Thoracic aorta (tissue), 2 donors: ENCODE measurements around the gene NR2F1-AS1. TPM values are rescaled to one million over a fixed set of nuclear protein-coding genes. Genes with fewer than 3 reads are reported as not detected.
A peak's percentile ranks its signal among the peaks of the same experiment; 100 is the strongest.

Source experiments
- ATAC-seq: fragments of 150-250 bp; one replicate; pipeline ENCODE4 v1.8.0; 2017; ENCODE audit warnings: low read depth; ENCODE audit not compliant: insufficient number of reproducible peaks, low FRiP score
- DNase-seq: peaks from one replicate; pipeline ENCODE4 v3.0.0-alpha.2; 2020; ENCODE audit warnings: low spot score
- H3K27ac ChIP-seq, 2 donors: fragments of 200-600 bp; sonication (generic); 1 replicate in 1 of 2; 2 replicates in 1 of 2; pipeline ENCODE4 v1.5.1; 2016; ENCODE audit warnings: mild to moderate bottlenecking in 2 of 2, moderate library complexity in 2 of 2
- H3K27me3 ChIP-seq: fragments of 200-600 bp; sonication (generic); replicated peaks from 2 replicates; pipeline ENCODE4 v1.6.0; 2016; ENCODE audit warnings: mild to moderate bottlenecking; ENCODE audit not compliant: insufficient read depth
- H3K36me3 ChIP-seq: fragments of 200-600 bp; sonication (generic); one replicate; pipeline ENCODE4 v1.5.1; 2016
- H3K4me1 ChIP-seq, 2 donors: fragments of 200-600 bp; sonication (generic); 1 replicate in 1 of 2; 2 replicates in 1 of 2; pipeline versions ENCODE4 v1.5.1 to v1.6.0; 2016; ENCODE audit warnings: low read depth in 2 of 2, mild to moderate bottlenecking in 1 of 2; ENCODE audit not compliant: control insufficient read depth in 1 of 2
- H3K4me3 ChIP-seq: fragments of 200-600 bp; sonication (generic); 2 replicates; pipeline ENCODE4 v1.5.1; 2016; ENCODE audit warnings: mild to moderate bottlenecking
- H3K9me3 ChIP-seq: fragments of 200-600 bp; sonication (generic); 2 replicates; pipeline ENCODE4 v1.5.1; 2016
- CTCF ChIP-seq: fragments of 200-600 bp; sonication (generic); IDR thresholded peaks from one replicate; pipeline ENCODE4 v1.5.1; 2019; ENCODE audit warnings: antibody characterized with exemption
- total RNA-seq, 2 donors: library from RNA; depleted of rRNA; stranded (reverse); fragments of >200 nt; gene quantifications; one replicate each; pipeline versions ENCODE4 v1.1.0 to v1.2.3, GENCODE V29; 2016

Gene NR2F1-AS1
- total RNA-seq = 1 to 10 TPM in 1 of 2 donors, under 1 TPM in 1; 0.54 to 8.7 TPM

GRCh38 chr5:93580927-93581445 lies at the start of gene NR2F1-AS1:
Gene NR2F1-AS1, minus strand, starts transcription at chr5:93581219.
- peaks cover 31 to 47% of the 10 kb centered on the region in 2 donors for H3K4me1 ChIP-seq

GRCh38 chr5:93626801-93627200 lies 45.8 kb upstream of the NR2F1-AS1 start:
- H3K27ac ChIP-seq = no peak overlapping the region
- H3K36me3 ChIP-seq = no peaks in the 10 kb centered on the region
- ATAC-seq (no peak), DNase-seq (no peak)
- H3K4me3 ChIP-seq = no peak overlapping the region
- no peaks in the 10 kb centered on the region for H3K9me3 ChIP-seq
- no peak for TF ChIP-seq CTCF
- peaks cover 0 to 4% of the 10 kb centered on the region in 2 donors for H3K4me1 ChIP-seq
- H3K27me3 ChIP-seq = no peaks in the 10 kb centered on the region

More at GRCh38 chr5:93580927-93581445, at the start of gene NR2F1-AS1:
- H3K36me3 ChIP-seq = no peaks in the 10 kb centered on the region
- no peaks in the 10 kb centered on the region for H3K27me3 ChIP-seq
- no peak for ATAC-seq
- H3K27ac ChIP-seq = no peak within 1 kb of the TSS
- DNase-seq = no peak
- H3K4me3 ChIP-seq = peak within 1 kb of the TSS; percentile 81
- no peak for TF ChIP-seq CTCF
- H3K9me3 ChIP-seq = no peaks in the 10 kb centered on the region

- H3K4me1 ChIP-seq = peaks cover 0 to 14% of the 10 kb centered on the region in 2 donors
- H3K27me3 ChIP-seq = no peaks in the 10 kb centered on the region
- no peaks in the 10 kb centered on the region for H3K36me3 ChIP-seq
- DNase-seq = no peak
- no peak overlapping the region for H3K27ac ChIP-seq
- no peaks in the 10 kb centered on the region for H3K9me3 ChIP-seq
- no peak for ATAC-seq
- H3K4me3 ChIP-seq = no peak overlapping the region
- TF ChIP-seq CTCF = no peak
These were observed 42.1 kb upstream of the NR2F1-AS1 start for GRCh38 chr5:93623153-93623552.

DNA sequence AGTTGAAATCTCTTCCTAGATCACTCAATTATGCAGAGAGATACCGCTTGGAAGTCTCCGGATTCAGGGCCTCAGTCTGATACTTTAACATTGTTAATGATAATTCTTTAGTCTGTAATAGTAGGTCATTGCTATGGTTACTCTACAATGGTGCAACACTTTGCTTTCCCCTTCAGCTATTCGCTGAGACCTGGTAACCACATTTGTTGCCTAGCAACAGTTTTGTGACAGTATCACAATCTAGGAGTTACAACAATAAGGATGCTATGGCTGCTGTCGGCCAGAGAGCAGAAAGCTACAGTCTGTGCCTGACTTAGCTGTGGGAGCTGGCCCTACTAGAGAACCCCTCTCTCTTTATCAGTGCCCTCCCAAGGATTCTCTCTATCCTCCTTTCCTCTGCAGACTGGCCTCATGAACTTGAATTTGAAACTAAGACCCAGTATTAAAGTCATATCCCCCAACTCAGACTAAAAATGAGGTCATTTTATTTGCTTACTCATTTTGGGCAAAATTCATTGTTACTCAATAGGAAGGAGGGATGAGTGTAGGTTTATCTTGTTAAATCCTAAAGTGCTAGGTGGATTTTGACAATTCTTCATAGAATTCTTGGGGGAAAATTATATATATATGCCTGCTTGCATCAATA lies 41.3 kb upstream of the NR2F1-AS1 start:
- H3K4me3 ChIP-seq = no peak overlapping the region

More for the DNA sequence above, 41.3 kb upstream of the NR2F1-AS1 start:
- DNase-seq = no peak
- H3K27me3 ChIP-seq = no peaks in the 10 kb centered on the region
- no peaks in the 10 kb centered on the region for H3K9me3 ChIP-seq
- H3K27ac ChIP-seq = no peak overlapping the region
- no peak for TF ChIP-seq CTCF
- H3K36me3 ChIP-seq = no peaks in the 10 kb centered on the region
- ATAC-seq = no peak
- H3K4me1 ChIP-seq = peaks cover 0 to 14% of the 10 kb centered on the region in 2 donors
